Anterior cingulate cortex (tissue), 58 donors: Measurements from ENCODE around the gene HAUS1.
"Not testable (repeated sequence)": the region's sequence is repeated elsewhere in the genome, so short reads cannot be mapped to it uniquely, and the experiment has no call there.

Source experiments
- DNase-seq, 58 donors: peaks; one replicate each; lab custom pipeline; 2025; lab: John Stamatoyannopoulos, UW

Gene HAUS1

DNA sequence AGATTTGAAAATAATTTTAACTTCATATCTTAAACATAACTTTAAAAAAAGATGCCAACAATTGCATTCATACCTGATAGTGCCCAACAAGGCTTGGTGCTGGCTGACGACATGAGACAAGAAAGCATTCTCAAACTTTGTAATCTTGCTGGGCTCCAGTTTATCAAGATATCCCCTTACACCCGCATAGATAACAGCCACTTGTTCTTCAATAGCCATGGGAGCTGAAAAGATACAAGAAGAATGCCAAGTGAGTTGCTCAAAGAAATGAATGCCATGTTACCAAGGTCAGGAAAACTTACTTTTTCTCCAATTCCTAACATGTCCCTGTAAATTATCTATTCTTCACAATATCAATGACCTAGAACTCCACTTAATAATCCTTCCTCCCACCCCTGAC, 19.8 kb upstream of the HAUS1 start:
- DNase-seq: no peak

DNA sequence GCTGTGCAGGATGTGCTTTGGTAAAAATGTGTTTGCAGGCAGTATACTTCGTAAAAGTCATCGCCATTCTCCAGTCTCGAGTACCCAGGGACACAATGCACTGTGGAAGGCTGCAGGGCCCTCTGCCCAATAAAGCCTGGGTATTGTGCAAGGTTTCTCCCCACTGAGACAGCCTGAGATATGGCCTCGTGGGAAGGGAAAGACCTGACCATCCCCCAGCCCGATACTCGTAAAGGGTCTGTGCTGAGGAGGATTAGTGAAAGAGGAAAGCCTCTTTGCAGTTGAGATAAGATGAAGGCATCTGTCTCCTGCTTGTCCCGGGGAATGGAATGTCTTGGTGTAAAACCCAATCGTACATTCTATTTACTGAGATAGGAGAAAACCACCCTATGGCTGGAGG, 15.7 kb upstream of the HAUS1 start:
- DNase-seq: not testable (repeated sequence)

DNA sequence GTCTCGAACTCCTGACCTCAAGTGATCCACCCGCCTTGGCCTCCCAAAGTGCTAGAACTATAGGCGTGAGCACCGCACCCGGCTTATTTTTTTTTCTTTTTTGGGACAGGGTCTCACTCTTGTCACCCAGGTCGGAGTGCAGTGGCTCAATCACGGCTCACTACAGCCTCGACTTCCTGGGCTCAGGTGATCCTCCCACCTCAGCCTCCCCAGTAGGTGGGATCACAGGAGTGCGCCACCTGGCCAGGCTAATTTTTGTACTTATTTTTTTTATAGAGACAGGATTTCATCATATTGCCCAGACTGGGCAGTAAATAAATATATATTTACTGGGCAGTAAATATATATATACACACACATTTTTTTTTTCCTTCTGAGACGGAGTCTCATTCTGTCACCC, 8.7 kb upstream of the HAUS1 start:
- no peak for DNase-seq

DNA sequence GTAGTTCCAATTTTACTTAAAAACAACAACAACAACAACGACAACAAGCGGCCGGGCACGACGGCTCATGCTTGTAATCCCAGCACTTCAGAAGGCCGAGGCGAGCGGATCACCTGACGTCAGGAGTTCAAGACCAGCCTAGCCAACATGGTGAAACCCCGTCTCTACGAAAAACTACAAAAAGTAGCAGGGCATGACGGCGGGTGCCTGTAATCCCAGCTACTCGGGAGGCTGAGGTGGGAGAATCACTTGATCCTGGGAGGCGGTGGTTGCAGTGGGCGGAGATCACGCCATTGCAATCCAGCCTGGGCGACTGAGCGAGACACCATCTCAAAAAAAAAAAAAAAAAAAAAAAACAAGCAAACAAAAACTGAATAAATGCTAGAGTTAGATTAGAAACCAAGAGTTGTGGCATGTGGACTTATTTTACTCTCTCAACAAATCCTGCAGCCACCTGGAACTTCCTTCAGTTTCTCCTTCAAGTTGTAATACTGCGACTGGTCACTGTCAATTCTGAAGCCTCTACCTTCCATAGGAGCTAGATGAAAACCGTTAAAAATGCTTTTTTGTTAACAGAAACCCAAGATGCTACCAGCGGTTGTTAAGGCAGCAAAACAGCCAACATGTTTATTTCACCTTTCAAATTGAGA, 7.4 kb upstream of the HAUS1 start:
- peak in 1 of 58 donors; percentile 3 for DNase-seq

DNA sequence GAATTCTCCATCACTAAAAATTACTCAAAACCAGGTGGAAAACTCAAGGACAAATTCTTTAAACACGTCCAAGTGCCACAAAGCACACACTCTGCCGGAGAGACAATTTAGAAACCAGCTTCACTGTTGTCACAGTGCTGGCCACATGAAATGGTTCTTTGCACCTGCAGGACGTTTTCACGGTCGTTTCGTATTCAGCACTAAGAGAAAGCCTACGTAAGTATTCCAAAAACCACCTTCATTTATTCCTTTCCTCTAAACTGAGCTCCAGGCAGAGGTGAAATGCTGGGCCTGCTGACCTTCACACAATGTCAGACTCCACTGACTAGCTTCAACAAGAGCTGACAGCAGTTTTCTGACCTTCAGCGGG, 6.8 kb upstream of the HAUS1 start:
- DNase-seq: peak in 2 of 58 donors; percentile 45 to 61

DNA sequence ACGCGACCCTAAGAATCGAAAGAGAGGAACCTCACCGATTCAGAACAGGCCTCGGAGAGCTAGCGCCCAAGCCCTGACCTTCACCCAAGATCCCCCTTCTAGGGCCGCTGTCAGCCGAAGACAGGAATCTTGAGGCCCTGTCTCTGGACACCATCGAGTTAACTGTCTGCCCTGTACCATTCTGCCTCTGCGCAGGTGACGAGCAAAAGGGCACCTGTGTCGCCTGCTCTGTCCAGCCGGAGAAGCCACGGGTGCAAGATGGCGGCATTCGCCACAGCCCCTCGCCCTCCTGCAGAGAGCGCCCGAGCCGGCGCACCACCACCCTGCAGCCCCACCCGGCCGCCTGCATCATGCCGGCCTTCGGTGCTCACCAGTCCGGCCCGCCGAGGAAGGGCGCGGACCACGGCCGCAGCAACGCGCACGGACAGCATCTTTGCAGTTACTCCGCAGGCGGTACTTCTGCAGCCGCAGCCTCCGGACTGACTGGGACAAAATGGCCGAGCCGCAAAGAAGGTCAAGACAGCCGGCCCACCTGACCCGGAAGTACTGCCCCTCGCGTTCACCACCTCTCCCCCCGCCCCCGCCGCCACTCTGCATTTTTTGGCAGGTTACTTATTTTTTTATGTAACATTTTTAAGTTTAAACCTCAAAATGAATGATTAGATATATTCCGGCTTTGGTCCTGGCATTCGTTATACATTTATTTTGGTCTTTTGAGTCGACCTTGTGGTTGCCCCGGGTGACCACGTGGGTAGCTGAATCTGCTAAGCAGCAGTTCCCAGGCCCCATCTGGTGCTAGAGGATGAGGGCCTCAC, 6.2 kb upstream of the HAUS1 start, which contains the start of gene ATP5F1A:
Gene ATP5F1A (minus strand): TSS at position 496 of the 815 bp plus-strand sequence. CDS start 65 bp downstream, at position 431.
- DNase-seq: peak; percentile 41 to 96 (median 86)

DNA sequence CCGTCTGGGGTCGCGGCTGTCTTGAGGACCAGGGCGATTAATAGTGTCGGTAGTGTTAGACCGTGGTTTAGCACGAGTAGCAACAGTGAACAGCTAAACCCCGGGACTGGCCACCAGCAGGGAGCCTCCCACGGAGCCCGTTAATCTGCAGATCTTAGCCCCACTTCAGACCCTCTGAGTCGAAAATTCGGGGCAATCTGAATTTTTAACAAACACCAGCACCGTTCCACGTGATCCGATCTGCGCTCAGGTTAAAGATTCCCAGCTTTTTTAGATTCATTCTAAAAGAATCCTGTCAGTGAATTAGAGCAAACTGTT, 5.6 kb upstream of the HAUS1 start:
- DNase-seq: no peak

DNA sequence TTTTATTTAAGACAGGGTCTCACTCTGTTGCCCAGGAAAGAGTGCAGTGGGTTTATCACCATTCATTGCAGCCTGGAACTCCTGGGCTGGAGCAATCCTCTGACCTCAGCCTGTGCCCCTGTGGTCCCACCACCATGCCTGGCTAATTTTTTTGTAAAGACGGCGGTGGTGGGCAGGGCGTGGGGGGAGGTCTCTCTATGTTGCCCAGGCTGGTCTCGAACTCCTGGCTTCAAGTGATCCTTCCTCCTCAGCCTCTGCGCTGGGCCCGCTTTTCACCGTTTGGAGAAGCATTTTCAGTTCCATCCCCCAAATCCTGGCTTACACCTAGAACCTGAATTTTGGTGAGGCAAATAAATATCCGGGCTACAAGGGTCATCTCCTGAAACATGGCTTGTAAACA, 4.7 kb upstream of the HAUS1 start:
- no peak for DNase-seq

DNA sequence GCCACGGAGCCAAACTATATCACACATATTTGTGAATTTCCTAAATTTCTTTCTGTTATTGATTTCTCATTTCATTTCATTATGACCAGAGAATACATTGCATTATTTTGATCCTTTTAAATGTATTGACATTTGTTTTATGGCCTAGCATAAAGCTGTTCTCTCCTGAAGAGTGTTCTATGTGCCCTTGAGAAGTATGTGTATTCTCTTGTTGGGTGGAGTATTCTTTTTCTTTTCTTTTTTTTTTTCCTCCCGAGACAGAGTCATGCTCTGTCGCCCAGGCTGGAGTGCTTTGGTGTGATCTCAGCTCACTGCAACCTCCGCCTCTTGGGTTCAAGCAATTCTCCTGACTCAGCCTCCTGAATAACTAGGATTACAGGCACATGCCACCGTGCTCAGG, 5.2 kb downstream of the HAUS1 start:
- DNase-seq: no peak

DNA sequence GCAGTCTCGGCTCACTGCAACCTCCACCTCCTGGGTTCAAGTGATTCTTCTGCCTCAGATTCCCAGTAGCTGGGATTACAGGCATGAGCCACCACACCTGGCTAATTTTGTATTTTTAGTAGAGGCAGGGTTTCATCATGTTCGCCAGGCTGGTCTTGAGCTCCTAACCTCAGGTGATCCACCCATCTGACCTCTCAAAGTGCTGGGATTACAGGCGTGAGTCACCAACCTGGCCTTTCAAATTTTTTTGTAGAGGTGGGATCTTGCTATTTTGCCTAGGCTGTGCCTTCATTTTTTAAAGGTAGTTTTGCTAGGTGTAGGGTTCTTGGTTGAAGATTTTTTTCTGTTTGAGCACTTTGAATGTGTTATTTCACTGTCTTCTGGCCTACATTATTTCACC, 6.2 kb downstream of the HAUS1 start:
- no peak for DNase-seq

DNA sequence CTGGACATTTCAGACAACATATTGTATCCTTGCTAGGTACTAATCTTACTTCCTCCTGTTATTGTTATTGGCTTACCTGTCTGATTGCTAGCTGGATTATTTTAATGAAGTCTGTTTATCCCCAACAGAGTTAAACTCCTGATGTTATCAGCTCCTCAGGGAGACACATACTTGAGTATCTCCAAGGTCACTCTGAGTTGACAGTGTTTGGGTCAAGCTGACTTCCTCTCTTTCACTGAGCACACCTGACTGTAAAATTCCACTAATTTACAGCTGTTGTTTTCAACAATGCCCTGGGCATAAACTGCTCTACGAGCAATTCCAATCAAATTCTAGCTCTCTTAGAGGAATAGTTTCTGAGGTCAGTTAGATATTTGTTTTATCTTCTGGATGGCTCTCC, 9.6 kb downstream of the HAUS1 start:
- no peak for DNase-seq

DNA sequence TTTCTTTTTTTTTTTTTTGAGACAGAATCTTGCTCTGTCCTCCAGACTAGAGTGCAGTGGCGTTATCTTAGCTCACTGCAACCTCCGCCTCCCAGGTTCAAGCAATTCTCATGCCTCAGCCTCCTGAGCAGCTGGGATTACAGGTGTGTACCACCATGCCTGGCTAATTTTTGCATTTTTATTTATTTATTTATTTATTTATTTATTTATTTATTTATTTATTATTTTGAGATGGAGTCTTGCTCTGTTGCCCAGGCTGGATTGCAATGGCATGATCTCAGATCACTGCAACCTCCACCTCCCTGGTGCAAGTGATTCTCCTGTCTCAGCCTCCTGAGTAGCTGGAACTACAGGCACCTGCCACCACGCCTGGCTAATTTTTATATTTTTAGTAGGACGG, 22.4 kb downstream of the HAUS1 start:
- DNase-seq: not testable (repeated sequence)

DNA sequence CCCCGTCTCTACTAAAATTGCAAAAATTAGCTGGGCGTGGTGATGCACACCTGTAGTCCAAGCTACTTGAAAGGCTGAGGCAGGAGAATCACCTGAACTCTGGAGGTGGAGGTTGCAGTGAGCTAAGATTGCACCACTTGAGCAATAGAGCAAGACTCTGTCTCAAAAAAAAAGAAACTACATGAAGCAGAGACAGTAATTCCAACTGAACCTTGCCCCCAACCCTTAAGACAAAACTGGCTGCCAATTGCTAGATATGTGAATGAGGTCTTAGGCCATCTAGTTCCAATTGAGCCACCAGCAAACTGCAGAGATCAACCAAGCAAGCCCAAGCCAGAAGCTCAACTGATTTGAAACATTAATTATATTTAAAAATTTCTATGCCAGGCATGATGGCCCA, 25.9 kb downstream of the HAUS1 start:
- no peak for DNase-seq

DNA sequence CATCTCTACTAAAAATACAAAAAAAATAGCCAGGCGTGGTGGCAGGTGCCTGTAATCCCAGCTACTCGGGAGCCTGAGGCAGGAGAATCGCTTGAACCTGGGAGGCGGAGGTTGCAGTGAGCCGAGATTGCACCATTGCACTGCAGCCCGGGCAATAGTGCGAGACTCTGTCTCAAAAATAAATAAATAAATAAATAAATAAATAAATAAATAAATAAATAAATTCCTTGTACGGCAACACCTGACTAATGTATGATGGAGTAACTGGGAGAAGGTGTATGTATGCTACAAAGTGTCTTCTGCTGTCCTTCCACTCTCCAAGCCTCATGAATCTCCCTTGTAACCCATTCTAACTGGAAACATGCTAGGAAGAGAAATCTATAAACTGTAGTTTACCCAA, 26.4 kb downstream of the HAUS1 start:
- not testable (repeated sequence) for DNase-seq

DNA sequence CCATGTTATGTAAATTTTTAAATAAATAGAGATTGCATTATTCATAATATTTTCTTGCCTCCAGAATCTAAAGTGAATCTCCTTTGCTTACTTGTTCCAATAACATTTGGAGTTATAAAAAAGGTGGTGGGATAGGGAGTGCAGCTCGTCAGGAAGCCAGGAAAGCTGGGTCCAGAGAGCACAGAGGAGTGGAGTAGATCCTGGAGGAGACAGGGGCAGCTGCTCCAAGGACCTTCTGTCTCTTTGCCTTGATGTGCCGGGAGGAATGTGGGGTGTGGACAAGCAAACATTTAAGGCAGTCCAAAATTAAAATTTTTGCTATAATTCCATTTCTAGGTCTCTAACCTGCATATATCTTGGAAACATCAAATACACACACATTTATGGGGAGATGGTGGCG, 29.3 kb downstream of the HAUS1 start:
- no peak for DNase-seq

DNA sequence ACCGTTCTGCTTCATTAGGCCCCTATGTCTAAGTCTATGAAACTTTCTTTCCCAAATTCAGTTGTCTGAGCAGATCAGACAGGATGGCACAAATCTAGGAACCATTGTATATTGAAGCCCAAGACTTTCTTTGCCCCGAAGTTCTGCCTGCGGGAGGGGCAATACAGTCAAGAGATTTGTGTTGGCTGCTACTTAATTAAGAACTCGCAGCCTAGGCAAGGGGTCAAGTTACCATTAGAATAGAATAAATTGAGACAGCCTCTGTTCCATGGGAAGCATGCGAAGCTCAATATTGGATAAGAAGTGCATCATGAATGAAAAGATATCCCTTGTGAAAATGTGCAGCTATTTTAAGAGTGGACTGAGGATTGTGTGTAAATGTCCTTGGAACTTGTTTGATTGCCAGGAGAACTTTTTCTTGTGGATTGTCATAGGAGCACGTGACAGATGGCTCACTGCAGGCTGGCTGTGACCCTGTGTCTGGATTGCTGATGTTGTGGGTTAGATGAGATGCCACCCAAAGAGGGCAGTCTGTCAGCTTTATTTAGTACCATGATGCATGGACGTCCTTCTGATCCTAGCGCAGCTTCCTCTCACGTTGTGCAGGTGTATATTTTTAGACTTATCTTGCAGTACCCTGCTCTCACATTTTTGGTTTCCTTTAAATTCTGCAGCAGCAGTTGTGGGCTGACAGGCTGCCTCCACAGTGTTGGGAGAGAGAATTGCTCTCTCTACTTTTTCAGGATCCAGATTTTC, 30.9 kb downstream of the HAUS1 start:
- DNase-seq: peak in 14 of 58 donors; percentile 2 to 44 (median 12)

DNA sequence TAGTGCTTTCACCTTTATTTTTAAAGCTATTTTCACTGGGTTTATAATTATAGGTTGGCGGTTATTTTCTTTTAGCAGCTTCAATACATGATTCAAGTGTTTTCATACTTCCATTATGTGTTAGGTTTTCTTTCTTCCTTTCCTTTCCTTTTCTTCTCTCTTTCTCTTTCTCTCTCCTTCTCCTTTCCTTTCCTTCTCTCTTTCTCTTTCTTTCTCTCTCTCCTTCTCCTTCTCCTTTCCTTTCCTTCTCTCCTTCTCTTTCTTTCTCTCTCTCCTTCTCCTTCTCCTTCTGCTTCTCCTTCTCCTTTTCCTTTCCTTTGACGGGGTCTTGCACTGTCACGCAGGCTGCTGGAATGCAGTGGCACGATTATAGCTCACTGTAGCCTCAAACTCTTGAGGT, 36.0 kb downstream of the HAUS1 start:
- no peak for DNase-seq

DNA sequence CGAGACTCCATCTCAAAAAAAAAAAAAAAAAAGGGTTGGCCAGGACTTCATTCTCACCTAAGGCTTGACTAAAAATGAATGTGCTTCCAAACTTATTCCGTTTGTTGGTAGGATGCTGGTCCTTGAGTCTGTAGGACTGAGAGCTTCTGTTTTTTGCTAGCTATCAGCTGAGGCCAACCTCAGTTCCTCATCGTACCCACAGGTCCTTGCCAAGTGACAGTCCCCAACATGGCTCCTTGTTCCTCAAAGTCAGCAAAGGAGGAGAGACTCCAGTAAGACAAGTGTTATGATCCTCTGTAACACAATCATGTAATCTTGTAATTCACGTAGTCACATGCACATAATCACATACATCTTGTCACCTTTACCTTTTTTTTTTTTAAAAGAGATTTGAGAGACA, 37.0 kb downstream of the HAUS1 start:
- no peak for DNase-seq

DNA sequence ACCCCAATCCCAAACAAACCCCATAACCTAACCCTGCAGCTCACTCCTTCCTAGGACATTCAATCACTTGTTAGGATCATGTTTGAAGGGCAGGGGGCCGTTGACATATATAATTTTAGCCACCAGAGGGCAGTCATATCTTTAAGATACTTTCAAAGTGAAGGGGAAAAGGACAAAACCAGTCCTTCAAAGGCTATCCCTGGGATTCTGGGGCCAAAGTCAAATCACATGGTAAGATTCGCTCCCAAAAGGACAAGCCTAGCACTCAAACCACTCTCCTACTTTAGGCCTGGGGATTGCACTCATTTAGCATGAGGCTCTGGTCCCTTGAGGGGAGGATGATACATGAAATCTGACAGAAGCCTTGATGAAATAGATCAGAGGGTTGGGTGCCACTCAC, 44.6 kb downstream of the HAUS1 start:
- DNase-seq: peak in 17 of 58 donors; percentile 2 to 21 (median 10)

DNA sequence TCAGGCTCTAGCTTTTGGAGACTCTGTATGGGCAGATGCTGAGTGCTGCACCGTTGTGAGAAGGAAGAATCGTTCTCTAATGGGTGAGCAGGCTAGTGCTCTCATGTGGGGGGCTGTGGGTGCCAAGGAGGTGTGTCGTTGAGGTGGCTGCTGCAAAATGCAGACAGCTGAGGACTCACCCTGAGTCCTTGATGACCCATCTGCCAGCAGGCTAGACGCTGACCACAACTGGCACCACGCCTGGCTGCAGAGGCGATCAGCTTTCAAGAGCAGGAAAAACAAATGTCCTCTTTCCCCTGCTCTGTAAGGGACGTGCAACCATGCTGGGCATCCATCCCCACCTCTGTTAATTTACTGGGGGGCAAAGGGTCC, 48.2 kb downstream of the HAUS1 start:
- DNase-seq: no peak

DNA sequence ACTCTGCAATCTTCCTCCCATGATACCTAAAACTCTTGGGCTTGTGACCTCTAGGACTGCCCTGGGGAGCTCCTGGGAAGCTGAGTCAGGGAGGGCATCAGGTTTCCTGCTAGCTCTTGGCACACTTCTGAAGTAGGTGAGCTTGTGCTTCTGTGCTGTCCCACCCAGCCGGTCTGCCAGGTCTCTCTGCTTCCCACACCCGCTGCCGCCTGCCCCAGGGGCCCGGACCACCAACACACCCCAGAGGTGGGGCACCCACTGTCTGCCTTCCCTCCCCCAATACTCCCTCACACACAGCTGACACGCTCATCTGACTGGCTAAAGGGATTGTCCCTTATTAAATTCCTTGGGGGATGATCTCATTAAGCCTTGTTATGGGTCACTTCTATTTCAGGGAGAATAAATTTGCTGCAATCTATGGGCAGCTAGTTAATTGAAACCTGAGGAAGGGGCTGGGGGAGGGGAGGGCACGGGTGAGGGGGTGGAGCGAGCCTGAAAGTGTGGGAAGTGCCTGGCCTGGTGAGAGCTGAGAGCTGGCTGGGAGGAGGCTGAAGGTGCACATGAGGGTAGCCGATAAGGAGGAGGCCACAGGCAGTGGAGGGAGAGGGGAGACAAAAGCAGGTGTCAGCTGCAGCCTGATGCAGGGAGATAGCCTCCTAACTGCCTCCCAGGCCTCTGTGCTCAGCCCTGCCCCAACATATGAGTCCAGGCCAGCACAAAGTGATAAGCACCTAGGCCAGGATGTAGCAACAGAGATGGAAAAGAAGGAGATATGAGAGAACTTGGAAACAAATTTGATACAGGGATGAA, 48.8 kb downstream of the HAUS1 start:
- DNase-seq: no peak
